Sigmoid colon (tissue), 7 donors: ENCODE measurements around the gene MT1F. TPM values are rescaled to one million over a fixed set of nuclear protein-coding genes. Genes with fewer than 3 reads are reported as not detected.

ENCODE experiments used
- DNase-seq: peaks from one replicate; pipeline ENCODE4 v3.0.0-alpha.2; 2019
- H3K27ac ChIP-seq, 4 donors: fragments of 200-600 bp; sonication (generic); one replicate each; pipeline ENCODE4 v1.5.1; 2016 to 2019; ENCODE audit warnings: mild to moderate bottlenecking in 1 of 4
- H3K27me3 ChIP-seq, 3 donors: fragments of 200-600 bp; sonication (generic); one replicate each; pipeline ENCODE4 v1.5.1; 2019; ENCODE audit warnings: mild to moderate bottlenecking in 1 of 3
- H3K36me3 ChIP-seq, 4 donors: fragments of 200-600 bp; sonication (generic); one replicate each; pipeline ENCODE4 v1.5.1; 2016 to 2019
- H3K4me1 ChIP-seq, 4 donors: fragments of 200-600 bp; sonication (generic); one replicate each; pipeline ENCODE4 v1.5.1; 2017 to 2019
- H3K4me3 ChIP-seq, 4 donors: fragments of 200-600 bp; sonication (generic); one replicate each; pipeline ENCODE4 v1.5.1; 2017 to 2019; ENCODE audit warnings: mild to moderate bottlenecking in 2 of 4, moderate library complexity in 1 of 4
- H3K9me3 ChIP-seq, 4 donors: fragments of 200-600 bp in 3 of 4; sonication (generic) in 3 of 4; one replicate each; pipeline versions ENCODE4 v1.5.1 to v1.6.1; 2013 to 2019
- CTCF ChIP-seq, 4 experiments: fragments of 450-650 bp in 3 of 4; fragments of 200-600 bp in 1 of 4; IDR thresholded peaks; one replicate each; pipeline ENCODE4 v1.5.1; 2016 to 2019; ENCODE audit warnings: antibody characterized with exemption in 4 of 4, mild to moderate bottlenecking in 3 of 4, moderate library complexity in 2 of 4
- EP300 ChIP-seq, 4 donors: sonication (generic); formaldehyde crosslinking; IDR thresholded peaks; one replicate each; pipeline ENCODE4 v1.6.1; 2017; ENCODE audit warnings: antibody characterized with exemption in 4 of 4
- POLR2A ChIP-seq, 2 donors: fragments of 450-650 bp; IDR thresholded peaks; one replicate each; pipeline ENCODE4 v1.6.1; 2016; ENCODE audit warnings: antibody characterized with exemption in 2 of 2, mild to moderate bottlenecking in 2 of 2, moderate library complexity in 2 of 2
- POLR2AphosphoS5 ChIP-seq, 4 donors: sonication (generic); formaldehyde crosslinking; IDR thresholded peaks; one replicate each; pipeline ENCODE4 v1.6.1; 2017; ENCODE audit warnings: antibody characterized with exemption in 4 of 4
- WGBS, 2 donors: extraction: QIAGEN DNeasy Blood & Tissue Kit; methylation state at CpG; one replicate each; pipeline ENCODE4 v1.1.7; 2013; 5-methylcytosine and 5-hydroxymethylcytosine counted together
- intact Hi-C: fragments of 100-400 bp; cut with DNase I; formaldehyde crosslinking; loops from one replicate; pipeline ENCODE4 v1.15.1; 2023
- polyA plus RNA-seq, 3 donors: library from polyadenylated mRNA; stranded (reverse); fragments of 200-250 nt; gene quantifications; one replicate each; pipeline ENCODE4 v1.2.3, GENCODE V29; 2013
- total RNA-seq, 4 donors: library from RNA; depleted of rRNA; stranded (reverse); fragments of >200 nt; gene quantifications; one replicate each; pipeline ENCODE4 v1.1.0, GENCODE V29; 2016
- donor health status: healthy with polysubstance abuse.
- donor health status: Bipolar disorder and iron deficiency.
- donor health status: healthy.

Gene MT1F
- total and polyA plus RNA-seq, 7 donors: 0.71 to 117 (median 3.1) TPM

DNA sequence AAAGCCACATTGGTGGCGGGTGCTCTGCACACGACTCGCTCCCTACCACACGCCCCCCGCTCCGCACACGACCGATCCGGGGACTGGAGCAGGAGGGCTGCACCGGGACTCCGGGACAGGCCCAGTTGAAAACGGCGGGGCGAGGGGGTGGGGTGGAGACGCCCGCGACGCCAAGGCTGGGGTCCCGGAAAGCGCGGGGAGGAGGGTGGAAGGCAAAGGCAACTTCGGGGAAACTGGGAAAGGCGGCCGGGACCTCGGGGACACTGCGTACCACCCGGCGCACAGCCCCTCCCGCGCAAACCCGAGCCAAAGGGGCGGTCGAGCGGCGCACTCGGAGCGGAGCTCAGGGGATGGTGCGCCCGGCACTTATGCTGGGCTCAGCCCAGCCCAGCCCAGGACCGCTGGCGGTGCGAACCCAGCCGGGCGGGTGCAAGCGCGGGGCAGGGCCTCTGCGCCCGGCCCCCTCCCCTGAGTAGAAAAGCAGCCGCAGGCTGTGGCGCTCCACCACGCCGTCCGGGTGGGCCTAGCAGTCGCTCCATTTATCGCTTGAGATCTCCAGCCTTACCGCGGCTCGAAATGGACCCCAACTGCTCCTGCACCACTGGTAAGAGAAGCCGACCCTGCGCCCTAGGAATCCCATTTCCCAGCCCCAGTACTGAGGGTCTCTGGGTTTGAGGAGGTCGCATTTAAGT is 25.5 kb upstream of the MT1F start, which contains the start of gene MT1M:
MT1M (plus strand) TSS at position 504 of the 692 bp plus-strand sequence; CDS start at position 577, 73 bp downstream.
- peaks cover 6 to 39% (median 24%) of the 10 kb centered on the region in 3 donors for H3K27me3 ChIP-seq
- H3K9me3 ChIP-seq: no peaks in the 10 kb centered on the region
- H3K36me3 ChIP-seq: no peaks in the 10 kb centered on the region
- peak within 1 kb of the TSS; percentile 37 to 54 (median 52) for H3K4me3 ChIP-seq
- intact Hi-C loops: no loop called here
- H3K27ac ChIP-seq: peak within 1 kb of the TSS; percentile 70 to 73 (median 72)
- peak; percentile 83 for DNase-seq
- peaks cover 0 to 31% (median 26%) of the 10 kb centered on the region in 4 donors for H3K4me1 ChIP-seq
- 1% methylated on average over 61 of the region's 61 CpGs for WGBS, 2 donors
- TF ChIP-seq CTCF (IDR thresholded peaks at IDR 0.05) (no peak), POLR2A (IDR thresholded peaks at IDR 0.05) (peak; percentile 28 to 44), POLR2AphosphoS5 (IDR thresholded peaks at IDR 0.05) (peak; percentile 52 to 81 (median 78)), EP300 (IDR thresholded peaks at IDR 0.05) (peak in 3 of 4 donors; percentile 53 to 92 (median 67))

DNA sequence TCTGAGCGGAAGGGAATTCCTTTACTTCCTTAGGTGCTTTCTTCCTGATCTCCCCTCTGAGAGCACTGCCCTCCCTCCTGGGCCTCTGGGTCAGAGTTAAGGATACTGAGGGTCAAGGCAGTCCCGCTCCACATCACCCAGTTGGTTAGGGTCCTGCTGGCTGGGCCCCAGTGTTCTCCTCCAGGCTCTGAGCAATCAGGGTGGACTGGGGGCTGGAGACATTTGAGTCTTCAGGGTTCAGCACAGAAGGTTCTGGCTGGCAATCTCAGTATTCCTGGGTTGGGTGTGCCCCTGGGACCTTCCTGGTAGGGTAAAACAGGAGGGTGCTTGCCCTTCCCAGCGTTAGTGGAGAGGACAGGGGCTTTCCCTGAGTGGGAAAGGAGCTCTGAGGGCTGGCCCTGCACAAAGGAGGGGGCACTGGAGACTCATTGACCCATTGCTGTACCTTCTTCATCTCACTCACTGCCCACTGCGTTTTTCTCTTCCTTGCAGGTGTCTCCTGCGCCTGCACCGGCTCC is 24.9 kb upstream of the MT1F start:
- 34 to 41% methylated on average over 6 of the region's 6 CpGs for WGBS, 2 donors
- peaks cover 0 to 31% (median 25%) of the 10 kb centered on the region in 4 donors for H3K4me1 ChIP-seq
- intact Hi-C loops: no loop called here
- no peaks in the 10 kb centered on the region for H3K36me3 ChIP-seq
- peak overlapping the region; percentile 70 to 73 (median 72) for H3K27ac ChIP-seq
- H3K27me3 ChIP-seq: peaks cover 6 to 45% (median 30%) of the 10 kb centered on the region in 3 donors
- DNase-seq: no peak
- no peaks in the 10 kb centered on the region for H3K9me3 ChIP-seq
- H3K4me3 ChIP-seq: peak overlapping the region; percentile 37 to 54 (median 52)
- no peak for TF ChIP-seq POLR2A (IDR thresholded peaks at IDR 0.05)
- TF ChIP-seq EP300 (IDR thresholded peaks at IDR 0.05): no peak
- TF ChIP-seq POLR2AphosphoS5 (IDR thresholded peaks at IDR 0.05): no peak
- no peak for TF ChIP-seq CTCF (IDR thresholded peaks at IDR 0.05)

DNA sequence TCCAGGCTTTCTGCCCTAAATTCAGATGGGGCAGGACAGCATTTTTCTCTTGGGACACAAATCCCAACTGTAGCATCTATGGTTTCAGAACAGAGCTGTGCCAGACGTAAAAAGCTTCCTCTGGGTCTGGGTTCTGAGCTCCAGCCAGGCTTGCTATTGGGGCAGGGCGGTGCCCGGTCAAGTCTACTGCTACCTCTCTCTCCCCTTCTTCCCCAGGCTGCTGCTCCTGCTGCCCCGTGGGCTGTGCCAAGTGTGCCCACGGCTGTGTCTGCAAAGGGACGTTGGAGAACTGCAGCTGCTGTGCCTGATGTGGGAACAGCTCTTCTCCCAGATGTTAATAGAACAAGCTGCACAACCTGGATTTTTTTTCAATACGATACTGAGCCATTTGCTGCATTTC is 24.2 kb upstream of the MT1F start:
- TF ChIP-seq EP300 (IDR thresholded peaks at IDR 0.05) (no peak), POLR2AphosphoS5 (IDR thresholded peaks at IDR 0.05) (no peak), CTCF (IDR thresholded peaks at IDR 0.05) (no peak), POLR2A (IDR thresholded peaks at IDR 0.05) (no peak)
- peaks cover 0 to 38% (median 31%) of the 10 kb centered on the region in 4 donors for H3K4me1 ChIP-seq
- DNase-seq: no peak

DNA sequence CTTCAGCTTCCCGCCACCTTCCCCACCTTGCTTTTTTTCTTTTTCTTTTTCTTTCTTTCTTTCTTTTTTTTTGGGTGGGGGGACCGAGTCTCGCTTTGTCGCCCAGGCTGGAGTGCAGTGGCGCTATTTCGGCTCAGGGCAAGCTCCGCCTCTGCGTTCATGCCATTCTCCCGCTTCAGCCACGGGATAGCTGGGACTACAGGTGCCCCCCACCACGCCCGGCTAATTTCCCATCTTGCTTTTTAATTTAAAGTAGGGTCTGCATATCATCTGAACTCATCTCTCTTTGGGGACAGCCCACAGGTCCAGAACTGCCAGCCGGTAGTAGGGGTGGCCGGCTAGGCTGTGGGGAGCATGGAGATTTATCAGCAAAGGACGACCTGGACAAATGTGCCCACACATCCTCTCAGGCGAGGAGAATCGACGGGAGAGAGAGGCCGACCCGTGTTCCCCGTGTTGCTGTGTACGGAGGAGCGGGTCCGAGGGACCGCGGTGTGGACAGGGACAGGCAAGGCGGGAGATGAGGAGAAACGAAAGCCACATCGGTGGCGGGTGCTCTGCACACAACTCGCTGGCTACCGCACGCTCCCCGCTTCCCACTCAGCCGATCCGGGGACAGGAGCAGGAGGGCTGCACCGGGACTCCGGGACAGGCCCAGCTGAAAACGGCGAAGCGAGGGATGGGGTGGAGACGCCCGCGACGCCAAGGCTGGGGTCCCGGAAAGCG is 22.9 kb upstream of the MT1F start:
- Histone ChIP-seq H3K4me1 (peaks cover 0 to 45% (median 35%) of the 10 kb centered on the region in 4 donors), H3K27me3 (peaks cover 14 to 65% (median 48%) of the 10 kb centered on the region in 3 donors), H3K4me3 (peak overlapping the region in 3 of 4 donors; percentile 5 to 32 (median 15)), H3K27ac (no peak overlapping the region), H3K9me3 (no peaks in the 10 kb centered on the region), H3K36me3 (no peaks in the 10 kb centered on the region)
- no peak for TF ChIP-seq POLR2AphosphoS5 (IDR thresholded peaks at IDR 0.05)
- TF ChIP-seq POLR2A (IDR thresholded peaks at IDR 0.05): no peak
- no peak for TF ChIP-seq CTCF (IDR thresholded peaks at IDR 0.05)
- no peak for TF ChIP-seq EP300 (IDR thresholded peaks at IDR 0.05)
- no peak for DNase-seq
- intact Hi-C loops: no loop called here
- WGBS, 2 donors: 27 to 57% methylated on average over 47 of the region's 47 CpGs

More for the DNA sequence above, 24.2 kb upstream of the MT1F start:
- Histone ChIP-seq H3K27ac (peak overlapping the region in 2 of 4 donors; percentile 71 to 73), H3K4me3 (peak overlapping the region; percentile 4 to 54 (median 52)), H3K9me3 (no peaks in the 10 kb centered on the region), H3K27me3 (peaks cover 7 to 52% (median 36%) of the 10 kb centered on the region in 3 donors), H3K36me3 (no peaks in the 10 kb centered on the region)
- intact Hi-C loops: no loop called here
- 50 to 63% methylated on average over 7 of the region's 7 CpGs for WGBS, 2 donors
